Gastrocnemius medialis (tissue), 4 donors: ENCODE measurements around the gene TGFBR3L. TPM values are rescaled to one million over a fixed set of nuclear protein-coding genes. Genes with fewer than 3 reads are reported as not detected.
"Not testable (repeated sequence)": the region's sequence is repeated elsewhere in the genome, so short reads cannot be mapped to it uniquely, and the experiment has no call there.

Experiments
- ATAC-seq, 2 donors: fragments of 150-250 bp; one replicate each; pipeline ENCODE4 v1.9.1; 2016
- DNase-seq, 2 donors: peaks; one replicate each; pipeline ENCODE4 v3.0.0-alpha.2; 2019
- H3K27ac ChIP-seq, 4 donors: fragments of 200-600 bp; sonication (generic); 1 replicate in 1 of 4; 2 replicates in 3 of 4; pipeline ENCODE4 v1.5.1; 2016 to 2018; ENCODE audit warnings: mild to moderate bottlenecking in 2 of 4, moderate library complexity in 1 of 4
- H3K27me3 ChIP-seq, 3 donors: fragments of 200-600 bp; sonication (generic) in 2 of 3; 1 replicate in 1 of 3; 2 replicates in 2 of 3; pipeline versions ENCODE4 v1.5.1 to v1.6.0; 2016 to 2019; ENCODE audit warnings: mild to moderate bottlenecking in 1 of 3, moderate library complexity in 1 of 3
- H3K36me3 ChIP-seq, 2 donors: fragments of 200-600 bp; sonication (generic) in 1 of 2; one replicate each; pipeline ENCODE4 v1.5.1; 2017 to 2018
- H3K4me1 ChIP-seq, 2 donors: fragments of 200-600 bp; sonication (generic) in 1 of 2; one replicate each; pipeline ENCODE4 v1.5.1; 2016 to 2017; ENCODE audit warnings: mild to moderate bottlenecking in 2 of 2
- H3K4me3 ChIP-seq, 4 donors: fragments of 200-600 bp; sonication (generic) in 3 of 4; 1 replicate in 1 of 4; 2 replicates in 3 of 4; pipeline ENCODE4 v1.5.1; 2016 to 2019; ENCODE audit warnings: mild to moderate bottlenecking in 2 of 4
- H3K9me3 ChIP-seq, 3 donors: fragments of 200-600 bp; sonication (generic) in 2 of 3; 1 replicate in 1 of 3; 2 replicates in 2 of 3; pipeline ENCODE4 v1.5.1; 2016 to 2019
- POLR2A ChIP-seq, 2 donors: fragments of 450-650 bp; IDR thresholded peaks; one replicate each; pipeline ENCODE4 v1.6.1; 2017; ENCODE audit warnings: antibody characterized with exemption in 2 of 2, mild to moderate bottlenecking in 2 of 2, moderate library complexity in 2 of 2
- in situ Hi-C, 4 donors: fragments of 200-750 bp; cut with MboI; loops; one replicate each; pipeline versions ENCODE4 v1.15.0 to v1.8.0; 2017; ENCODE audit warnings: low sequenced_read_pairs in 4 of 4
- intact Hi-C: fragments of 100-400 bp; cut with DNase I; formaldehyde crosslinking; loops from one replicate; pipeline ENCODE4 v1.15.1; 2023; ENCODE audit warnings: low total_unique reads
- total RNA-seq, 4 donors: library from RNA; depleted of rRNA; stranded (reverse); fragments of >200 nt; gene quantifications; one replicate each; pipeline versions ENCODE4 v1.1.0 to v1.2.3, GENCODE V29; 2016
- TF ChIP-seq, protein P1 (sequence below), 5 experiments: fragments of 450-650 bp in 3 of 5; fragments of 200-600 bp in 2 of 5; sonication (generic) in 2 of 5; IDR thresholded peaks in 4 of 5; conservative IDR thresholded peaks in 1 of 5; 1 replicate in 4 of 5; 2 replicates in 1 of 5; pipeline ENCODE4 v1.5.1; 2016 to 2019; ENCODE audit warnings: antibody characterized with exemption in 5 of 5, mild to moderate bottlenecking in 3 of 5, moderate library complexity in 3 of 5

TGFBR3L gene
- total RNA-seq, 4 donors from 2014 or later = 0.62 to 2.6 (median 1.5) TPM; not detected in 1

DNA sequence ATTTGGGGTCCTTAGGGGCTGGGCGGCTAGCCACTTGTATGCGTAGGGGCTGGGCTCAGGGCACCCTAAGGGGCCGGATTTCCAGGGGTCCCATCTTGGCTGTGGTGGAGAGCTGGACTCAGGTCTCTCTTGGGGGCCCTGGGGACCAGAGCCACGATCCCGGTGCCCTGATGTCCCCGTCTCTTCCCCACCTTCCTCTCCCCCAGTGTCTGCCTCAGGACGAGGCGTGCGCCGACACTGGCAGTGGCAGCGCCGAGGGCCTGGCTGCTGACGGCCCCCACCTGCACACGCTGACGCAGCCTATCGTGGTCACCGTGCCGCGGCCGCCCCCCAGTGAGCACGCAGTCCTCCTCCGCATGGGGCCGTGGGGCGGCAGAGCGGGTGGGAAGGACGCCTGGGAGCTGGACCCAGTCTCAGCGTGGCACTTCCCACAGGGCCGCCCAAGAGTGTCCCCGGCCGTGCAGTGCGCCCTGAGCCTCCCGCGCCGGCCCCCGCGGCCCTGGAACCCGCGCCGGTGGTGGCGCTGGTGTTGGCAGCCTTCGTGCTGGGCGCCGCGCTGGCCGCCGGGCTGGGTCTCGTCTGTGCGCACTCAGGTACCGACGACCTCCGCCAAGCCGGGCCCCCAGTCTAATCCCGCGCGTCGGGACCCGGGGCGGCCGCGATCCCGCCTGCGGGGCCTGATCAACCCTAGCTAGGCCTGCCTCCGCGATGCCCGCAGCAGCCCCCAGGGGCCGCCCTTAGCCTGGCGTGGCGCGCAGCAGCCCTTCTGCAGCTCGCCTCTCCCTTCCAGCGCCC lies 2.8 kb downstream of the TGFBR3L start:
- Histone ChIP-seq H3K27ac (peak overlapping the region in 2 of 4 donors; percentile 43 to 92), H3K36me3 (peaks cover 0 to 13% of the 10 kb centered on the region in 2 donors), H3K27me3 (peaks cover 40 to 49% (median 46%) of the 10 kb centered on the region in 3 donors), H3K4me1 (peaks cover 21 to 38% of the 10 kb centered on the region in 2 donors), H3K9me3 (no peaks in the 10 kb centered on the region), H3K4me3 (peak overlapping the region in 3 of 4 donors; percentile 35 to 42 (median 39))
- in situ Hi-C loops (no loop called here), intact Hi-C loops (no loop called here)
- TF ChIP-seq POLR2A (IDR thresholded peaks at IDR 0.05) = no peak
- TF ChIP-seq, protein P1, sequence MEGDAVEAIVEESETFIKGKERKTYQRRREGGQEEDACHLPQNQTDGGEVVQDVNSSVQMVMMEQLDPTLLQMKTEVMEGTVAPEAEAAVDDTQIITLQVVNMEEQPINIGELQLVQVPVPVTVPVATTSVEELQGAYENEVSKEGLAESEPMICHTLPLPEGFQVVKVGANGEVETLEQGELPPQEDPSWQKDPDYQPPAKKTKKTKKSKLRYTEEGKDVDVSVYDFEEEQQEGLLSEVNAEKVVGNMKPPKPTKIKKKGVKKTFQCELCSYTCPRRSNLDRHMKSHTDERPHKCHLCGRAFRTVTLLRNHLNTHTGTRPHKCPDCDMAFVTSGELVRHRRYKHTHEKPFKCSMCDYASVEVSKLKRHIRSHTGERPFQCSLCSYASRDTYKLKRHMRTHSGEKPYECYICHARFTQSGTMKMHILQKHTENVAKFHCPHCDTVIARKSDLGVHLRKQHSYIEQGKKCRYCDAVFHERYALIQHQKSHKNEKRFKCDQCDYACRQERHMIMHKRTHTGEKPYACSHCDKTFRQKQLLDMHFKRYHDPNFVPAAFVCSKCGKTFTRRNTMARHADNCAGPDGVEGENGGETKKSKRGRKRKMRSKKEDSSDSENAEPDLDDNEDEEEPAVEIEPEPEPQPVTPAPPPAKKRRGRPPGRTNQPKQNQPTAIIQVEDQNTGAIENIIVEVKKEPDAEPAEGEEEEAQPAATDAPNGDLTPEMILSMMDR (IDR thresholded peaks at IDR 0.05 in 4 of 5, conservative IDR thresholded peaks at IDR 0.05 in 1 of 5) = peak in 4 of 5 experiments; percentile 19 to 52 (median 36)
- ATAC-seq = no peak
- no peak for DNase-seq

DNA sequence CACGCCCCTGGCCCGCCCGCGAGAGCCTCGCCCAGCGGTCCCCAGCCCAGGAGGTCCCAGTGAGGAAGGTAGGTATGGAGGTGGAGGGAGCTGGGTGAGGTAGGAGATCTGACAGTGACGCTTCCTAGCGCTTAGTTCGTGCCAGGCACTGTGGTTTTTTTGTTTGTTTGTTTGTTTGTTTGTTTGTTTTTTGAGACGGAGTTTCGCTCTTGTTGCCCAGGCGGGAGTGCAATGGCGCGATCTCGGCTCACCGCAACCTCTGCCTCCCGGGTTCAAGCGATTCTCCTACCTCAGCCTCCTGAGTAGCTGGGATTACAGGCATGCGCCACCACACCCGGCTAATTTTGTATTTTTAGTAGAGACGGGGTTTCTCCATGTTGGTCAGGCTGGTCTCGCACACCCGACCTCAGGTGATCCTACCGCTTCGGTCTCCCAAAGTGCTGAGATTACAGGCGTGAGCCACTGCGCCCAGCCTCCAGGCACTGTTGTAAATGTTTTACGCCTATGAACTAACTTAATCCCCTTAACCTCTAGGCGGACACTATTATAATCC lies 3.5 kb downstream of the TGFBR3L start:
- TF ChIP-seq, protein P1 (IDR thresholded peaks at IDR 0.05 in 4 of 5, conservative IDR thresholded peaks at IDR 0.05 in 1 of 5) = peak in 1 of 5 experiments; percentile 1
- intact Hi-C loops = not testable (repeated sequence)

DNA sequence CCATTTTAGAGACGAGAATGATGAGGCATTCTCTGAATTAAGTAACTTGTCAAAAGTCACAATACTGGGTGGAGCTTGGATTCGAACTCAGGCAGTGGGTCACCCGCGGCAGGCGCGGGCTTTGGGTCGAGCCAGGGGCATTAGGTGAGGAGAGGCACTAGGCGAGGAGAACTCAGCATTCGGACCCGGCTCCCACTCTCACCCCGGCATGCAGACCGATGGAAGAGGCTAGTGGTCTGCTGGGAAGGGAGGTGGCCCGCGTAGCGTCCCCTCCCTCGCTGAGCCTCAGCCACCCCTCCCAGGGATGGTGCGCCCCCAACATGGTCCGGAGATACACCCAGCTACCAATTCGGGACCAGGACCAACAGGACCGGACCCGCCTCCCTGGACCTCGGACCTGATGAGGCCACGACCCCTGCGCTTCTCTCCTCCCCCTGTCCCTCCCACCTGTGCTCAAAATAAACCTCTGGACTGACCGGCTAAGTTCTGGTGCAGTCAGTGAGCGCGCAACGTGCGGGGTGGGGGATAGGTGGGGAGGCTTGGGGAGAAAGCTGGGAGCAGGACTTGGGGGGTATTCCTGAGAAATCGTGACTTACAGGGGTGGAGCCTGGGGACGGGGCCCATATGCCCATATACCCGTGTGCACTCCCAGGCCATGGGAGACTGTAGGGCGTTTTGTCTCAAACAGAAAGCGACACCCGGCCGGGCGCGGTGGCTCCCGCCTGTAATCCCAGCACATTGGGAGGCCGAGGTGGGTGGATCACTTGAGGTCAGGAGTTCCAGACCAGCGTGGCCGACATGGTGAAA lies 4.2 kb downstream of the TGFBR3L start:
- Histone ChIP-seq H3K4me3 (no peak overlapping the region), H3K36me3 (peaks cover 0 to 11% of the 10 kb centered on the region in 2 donors), H3K9me3 (no peaks in the 10 kb centered on the region), H3K4me1 (peaks cover 21 to 38% of the 10 kb centered on the region in 2 donors), H3K27ac (peak overlapping the region in 1 of 4 donors; percentile 92), H3K27me3 (peaks cover 40 to 49% (median 46%) of the 10 kb centered on the region in 3 donors)
- TF ChIP-seq, protein P1 (IDR thresholded peaks at IDR 0.05 in 4 of 5, conservative IDR thresholded peaks at IDR 0.05 in 1 of 5) = no peak
- TF ChIP-seq POLR2A (IDR thresholded peaks at IDR 0.05) = no peak
- intact Hi-C loops = no loop called here
- DNase-seq = no peak
- no peak for ATAC-seq
- in situ Hi-C loops = no loop called here

More for the DNA sequence above, 3.5 kb downstream of the TGFBR3L start:
- in situ Hi-C loops, H3K9me3 ChIP-seq, ATAC-seq, DNase-seq: not testable (repeated sequence)
- Histone ChIP-seq H3K4me1 (peaks cover 21 to 38% of the 10 kb centered on the region in 2 donors), H3K4me3 (peak overlapping the region in 3 of 4 donors; percentile 35 to 42 (median 39)), H3K27me3 (peaks cover 40 to 49% (median 46%) of the 10 kb centered on the region in 3 donors), H3K36me3 (peaks cover 0 to 13% of the 10 kb centered on the region in 2 donors), H3K27ac (peak overlapping the region in 2 of 4 donors; percentile 43 to 92)

DNA sequence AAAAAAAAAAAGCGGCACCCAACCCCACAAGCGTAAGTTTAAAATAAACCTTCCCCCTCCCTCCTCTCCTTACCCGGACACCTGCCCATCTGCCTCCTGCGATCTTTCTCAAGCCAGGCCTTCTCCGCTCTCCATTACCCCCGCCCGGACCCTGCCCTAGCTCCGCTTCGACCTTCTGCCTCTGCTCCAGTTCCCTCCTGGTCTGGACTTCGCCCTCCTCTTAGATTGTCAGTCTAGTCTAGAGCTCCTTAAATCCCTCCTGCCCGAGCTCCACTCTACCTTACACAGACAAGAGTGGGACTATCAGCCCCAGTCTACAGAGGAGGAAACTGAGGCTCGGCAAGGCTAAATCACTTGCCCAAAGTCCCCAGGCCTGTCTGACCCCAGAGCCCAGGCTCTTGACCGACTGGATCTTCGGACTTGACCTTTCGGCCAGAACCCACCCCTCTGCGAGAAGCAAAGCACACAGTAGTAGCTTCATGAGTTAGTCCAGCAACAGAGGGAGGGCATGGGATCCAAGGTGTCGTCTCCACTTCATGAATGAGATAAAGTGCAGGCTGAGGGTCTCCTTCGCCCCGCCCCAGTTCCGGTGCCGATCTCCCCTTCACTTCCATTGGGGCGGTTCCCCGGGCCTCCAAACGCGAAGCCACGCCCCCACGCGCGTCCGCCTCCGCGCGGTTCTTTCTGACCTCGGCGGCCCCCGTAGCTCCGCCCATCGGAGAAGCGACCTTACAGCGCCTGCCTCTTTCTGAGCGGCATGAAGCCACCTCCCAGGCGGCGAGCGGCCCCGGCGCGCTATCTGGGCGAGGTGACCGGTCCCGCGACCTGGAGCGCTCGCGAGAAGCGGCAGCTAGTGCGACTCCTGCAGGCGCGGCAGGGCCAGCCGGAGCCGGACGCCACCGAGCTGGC lies 5.2 kb downstream of the TGFBR3L start, which contains the start of gene SNAPC2:
Gene SNAPC2, plus strand, starts transcription at position 729 of the 909 bp plus-strand sequence. Its CDS starts 29 bp downstream, at position 758.
- H3K4me3 ChIP-seq = peak within 1 kb of the TSS; percentile 67 to 95 (median 80)
- no peaks in the 10 kb centered on the region for H3K9me3 ChIP-seq
- TF ChIP-seq, protein P1 (IDR thresholded peaks at IDR 0.05 in 4 of 5, conservative IDR thresholded peaks at IDR 0.05 in 1 of 5) = no peak
- TF ChIP-seq POLR2A (IDR thresholded peaks at IDR 0.05) = peak; percentile 44 to 53
- in situ Hi-C loops (no loop called here), intact Hi-C loops (loop anchor here (1.0 kb wide), 3 partner anchors 17 to 91 kb away; partner anchors contain the start of genes MAP2K7 and TIMM44)
- peaks cover 21 to 38% of the 10 kb centered on the region in 2 donors for H3K4me1 ChIP-seq
- peaks cover 0 to 11% of the 10 kb centered on the region in 2 donors for H3K36me3 ChIP-seq
- H3K27ac ChIP-seq = peak within 1 kb of the TSS; percentile 80 to 95 (median 93)
- peak; percentile 82 to 85 for ATAC-seq
- DNase-seq = peak; percentile 88 to 93
- H3K27me3 ChIP-seq = peaks cover 35 to 48% (median 41%) of the 10 kb centered on the region in 3 donors
